SK-N-SH treated with all-trans-retinoic acid at 6 μM for 48 hours (cell line): ENCODE data around the gene CNNM2.
"Not testable (repeated sequence)": the region's sequence is repeated elsewhere in the genome, so short reads cannot be mapped to it uniquely, and the experiment has no call there.

Source experiments
- ATAC-seq: fragments of 200-7000 bp; cut with Tn5 transposase; 3 replicates; pipeline ENCODE4 v1.9.1; 2020; ENCODE audit warnings: mild to moderate bottlenecking, moderate library complexity
- ARNTL ChIP-seq: fragments of 450-650 bp; formaldehyde crosslinking; IDR thresholded peaks from 2 replicates; pipeline ENCODE4 v1.5.0; 2020; ENCODE audit warnings: low read depth, mild to moderate bottlenecking, moderate library complexity, borderline replicate concordance
- BACH2 ChIP-seq: fragments of 250-450 bp; sonication (Bioruptor Pico); IDR thresholded peaks from 2 replicates; pipeline ENCODE4 v1.9.0; 2021; ENCODE audit warnings: mild to moderate bottlenecking, borderline replicate concordance
- CREB5 ChIP-seq: fragments of 250-450 bp; sonication (Bioruptor Pico); IDR thresholded peaks from 2 replicates; pipeline ENCODE4 v1.5.1; 2020; ENCODE audit warnings: low read depth, mild to moderate bottlenecking, moderate library complexity
- CSDC2 ChIP-seq: fragments of 250-450 bp; sonication (Bioruptor Pico); IDR thresholded peaks from 2 replicates; pipeline ENCODE4 v1.5.0; 2020; ENCODE audit warnings: mild to moderate bottlenecking, moderate library complexity
- ESRRG ChIP-seq: fragments of 250-450 bp; sonication (Bioruptor Pico); IDR thresholded peaks from 2 replicates; pipeline ENCODE4 v1.6.1; 2021; ENCODE audit warnings: mild to moderate bottlenecking
- GLIS3 ChIP-seq: fragments of 250-450 bp; sonication (Bioruptor Pico); IDR thresholded peaks from 2 replicates; pipeline ENCODE4 v1.5.0; 2020; ENCODE audit warnings: mild to moderate bottlenecking, moderate library complexity
- ISL1 ChIP-seq: fragments of 250-450 bp; sonication (Bioruptor Pico); IDR thresholded peaks from 2 replicates; pipeline ENCODE4 v2.1.2; 2022; ENCODE audit warnings: mild to moderate bottlenecking, moderate library complexity
- OSR1 ChIP-seq: fragments of 250-450 bp; sonication (Bioruptor Pico); IDR thresholded peaks from 2 replicates; pipeline ENCODE4 v1.8.0; 2022; ENCODE audit warnings: moderate library complexity, mild to moderate bottlenecking, inconsistent platforms
- PATZ1 ChIP-seq: fragments of 250-450 bp; sonication (Bioruptor Pico); IDR thresholded peaks from 2 replicates; pipeline ENCODE4 v1.8.0; 2020; ENCODE audit warnings: mild to moderate bottlenecking, moderate library complexity, borderline replicate concordance
- POU6F1 ChIP-seq: fragments of 250-450 bp; sonication (Bioruptor Pico); IDR thresholded peaks from 2 replicates; pipeline ENCODE4 v1.8.0; 2021; ENCODE audit warnings: low read depth, mild to moderate bottlenecking, moderate library complexity, borderline replicate concordance
- PPARA ChIP-seq: fragments of 250-450 bp; sonication (Bioruptor Pico); IDR thresholded peaks from 2 replicates; pipeline ENCODE4 v1.5.0; 2020; ENCODE audit warnings: mild to moderate bottlenecking, borderline replicate concordance
- RARB ChIP-seq: fragments of 250-450 bp; sonication (Bioruptor Pico); IDR thresholded peaks from 2 replicates; pipeline ENCODE4 v1.8.0; 2021; ENCODE audit warnings: mild to moderate bottlenecking, moderate library complexity
- TCF4 ChIP-seq: fragments of 250-450 bp; sonication (Bioruptor Pico); IDR thresholded peaks from 2 replicates; pipeline ENCODE4 v1.8.0; 2021; ENCODE audit warnings: mild to moderate bottlenecking, moderate library complexity, borderline replicate concordance
- TOX ChIP-seq: fragments of 250-450 bp; sonication (Bioruptor Pico); IDR thresholded peaks from 2 replicates; pipeline ENCODE4 v1.8.0; 2021; ENCODE audit warnings: mild to moderate bottlenecking, moderate library complexity, borderline replicate concordance
- TSHZ2 ChIP-seq: fragments of 250-450 bp; sonication (Bioruptor Pico); IDR thresholded peaks from 2 replicates; pipeline ENCODE4 v1.5.0; 2020; ENCODE audit warnings: mild to moderate bottlenecking, moderate library complexity
- ZC3H10 ChIP-seq: fragments of 250-450 bp; sonication (Bioruptor Pico); IDR thresholded peaks from 2 replicates; pipeline ENCODE4 v1.5.1; 2021; ENCODE audit warnings: mild to moderate bottlenecking, moderate library complexity
- ZFP3 ChIP-seq: fragments of 250-450 bp; sonication (Bioruptor Pico); IDR thresholded peaks from 2 replicates; pipeline ENCODE4 v1.5.0; 2020; ENCODE audit warnings: mild to moderate bottlenecking, moderate library complexity
- ZFP30 ChIP-seq: fragments of 450-650 bp; formaldehyde crosslinking; IDR thresholded peaks from 2 replicates; pipeline ENCODE4 v1.5.0; 2022; ENCODE audit warnings: mild to moderate bottlenecking, moderate library complexity
- ZNF565 ChIP-seq: fragments of 450-650 bp; formaldehyde crosslinking; conservative IDR thresholded peaks from 2 replicates; pipeline ENCODE4 v1.5.0; 2020; ENCODE audit warnings: low read depth, mild to moderate bottlenecking, moderate library complexity
- ZNF70 ChIP-seq: fragments of 450-650 bp; formaldehyde crosslinking; IDR thresholded peaks from 2 replicates; pipeline ENCODE4 v1.5.0; 2020; ENCODE audit warnings: mild to moderate bottlenecking, moderate library complexity
- TF ChIP-seq, protein P1 (sequence below): fragments of 250-450 bp; sonication (Bioruptor Pico); IDR thresholded peaks from 2 replicates; pipeline ENCODE4 v1.5.1; 2021; ENCODE audit warnings: mild to moderate bottlenecking, moderate library complexity

Gene CNNM2

DNA sequence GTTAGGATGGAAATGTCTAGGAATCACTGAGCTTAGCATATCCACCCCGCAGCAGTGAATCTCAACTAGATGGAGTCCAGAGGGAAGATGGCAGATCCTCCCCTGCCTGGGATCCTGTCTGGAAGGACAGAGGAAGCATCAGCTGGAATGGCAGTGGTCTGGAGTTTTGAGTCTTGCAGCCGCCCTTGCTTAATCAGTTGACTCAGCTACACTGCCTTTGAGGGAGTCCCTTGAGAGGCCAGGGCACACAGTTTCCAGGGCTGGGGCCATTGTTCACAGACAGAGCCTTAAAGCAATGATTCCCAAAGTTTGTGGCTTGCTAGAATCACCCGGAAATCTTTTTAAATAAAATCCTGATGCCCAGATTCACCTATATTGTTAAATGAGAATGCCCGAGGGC, 146.9 kb downstream of the CNNM2 start:
- no peak for ATAC-seq
- no peak for TF ChIP-seq ISL1 (CRISPR knock-in tag)
- TF ChIP-seq ZFP3 (CRISPR knock-in tag), result no peak
- no peak for TF ChIP-seq TCF4 (CRISPR knock-in tag)
- TF ChIP-seq GLIS3 (CRISPR knock-in tag), result no peak
- TF ChIP-seq, protein P1, sequence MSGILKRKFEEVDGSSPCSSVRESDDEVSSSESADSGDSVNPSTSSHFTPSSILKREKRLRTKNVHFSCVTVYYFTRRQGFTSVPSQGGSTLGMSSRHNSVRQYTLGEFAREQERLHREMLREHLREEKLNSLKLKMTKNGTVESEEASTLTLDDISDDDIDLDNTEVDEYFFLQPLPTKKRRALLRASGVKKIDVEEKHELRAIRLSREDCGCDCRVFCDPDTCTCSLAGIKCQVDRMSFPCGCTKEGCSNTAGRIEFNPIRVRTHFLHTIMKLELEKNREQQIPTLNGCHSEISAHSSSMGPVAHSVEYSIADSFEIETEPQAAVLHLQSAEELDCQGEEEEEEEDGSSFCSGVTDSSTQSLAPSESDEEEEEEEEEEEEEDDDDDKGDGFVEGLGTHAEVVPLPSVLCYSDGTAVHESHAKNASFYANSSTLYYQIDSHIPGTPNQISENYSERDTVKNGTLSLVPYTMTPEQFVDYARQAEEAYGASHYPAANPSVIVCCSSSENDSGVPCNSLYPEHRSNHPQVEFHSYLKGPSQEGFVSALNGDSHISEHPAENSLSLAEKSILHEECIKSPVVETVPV, result no peak
- no peak for TF ChIP-seq ARNTL (CRISPR knock-in tag)
- no peak for TF ChIP-seq CREB5 (CRISPR knock-in tag)
- TF ChIP-seq BACH2 (CRISPR knock-in tag), result no peak
- TF ChIP-seq POU6F1 (CRISPR knock-in tag), result no peak
- no peak for TF ChIP-seq ZC3H10
- TF ChIP-seq PATZ1, result no peak

- TF ChIP-seq TCF4 (CRISPR knock-in tag), result peak; percentile 57; the same call in 1 of the 2 replicates
- TF ChIP-seq ARNTL (CRISPR knock-in tag), result no peak
- no peak for TF ChIP-seq POU6F1 (CRISPR knock-in tag)
- TF ChIP-seq CSDC2, result no peak
- no peak; the same call in 2 of the 3 replicates for ATAC-seq
Observed at GRCh38 chr10:103066141-103067098, 148.3 kb downstream of the CNNM2 start.

GRCh38 chr10:103067099-103067477, 149.0 kb downstream of the CNNM2 start:
- not testable (repeated sequence) for ATAC-seq

GRCh38 chr10:103067484-103067883, 149.4 kb downstream of the CNNM2 start:
- no peak for ATAC-seq
- TF ChIP-seq TSHZ2 (CRISPR knock-in tag), result no peak
- TF ChIP-seq PPARA (CRISPR knock-in tag), result no peak
- TF ChIP-seq CSDC2, result no peak
- TF ChIP-seq RARB (CRISPR knock-in tag), result no peak
- no peak for TF ChIP-seq ZNF70 (CRISPR knock-in tag)
- TF ChIP-seq ISL1 (CRISPR knock-in tag), result no peak
- no peak for TF ChIP-seq CREB5 (CRISPR knock-in tag)
- TF ChIP-seq ZFP30 (CRISPR knock-in tag), result no peak
- no peak for TF ChIP-seq ESRRG
- TF ChIP-seq ARNTL (CRISPR knock-in tag), result no peak
- TF ChIP-seq OSR1 (CRISPR knock-in tag), result no peak
- TF ChIP-seq, protein P1, result no peak
- no peak for TF ChIP-seq ZNF565 (CRISPR knock-in tag)
- no peak for TF ChIP-seq TOX (CRISPR knock-in tag)
- no peak for TF ChIP-seq ZC3H10
